MM.1S (cell line): Measurements from ENCODE around the gene PTGIR.

ENCODE experiments used
- DNase-seq: peaks from one replicate; pipeline ENCODE4 v3.0.0-alpha.2; 2015
- H2AFZ ChIP-seq: fragments of 300-600 bp; sonication (generic); 2 replicates; pipeline ENCODE4 v1.6.0; 2016; ENCODE audit warnings: antibody characterized with exemption, low read length
- H3F3A ChIP-seq: fragments of 300-600 bp; sonication (generic); 2 replicates; pipeline ENCODE4 v1.6.1; 2016; ENCODE audit warnings: mild to moderate bottlenecking, antibody characterized with exemption, low read length, moderate library complexity, mixed read lengths; ENCODE audit not compliant: insufficient read depth
- H3K27ac ChIP-seq: fragments of 300-600 bp; sonication (generic); 2 replicates; pipeline ENCODE4 v1.5.1; 2016; ENCODE audit warnings: mild to moderate bottlenecking, low read length
- H3K27me3 ChIP-seq: fragments of 300-600 bp; sonication (generic); replicated peaks from 2 replicates; pipeline ENCODE4 v1.6.0; 2016; ENCODE audit warnings: low read length; ENCODE audit not compliant: insufficient read depth
- H3K36me3 ChIP-seq: fragments of 300-600 bp; sonication (generic); replicated peaks from 2 replicates; pipeline ENCODE4 v1.6.1; 2016; ENCODE audit warnings: mild to moderate bottlenecking, low read length, mixed read lengths; ENCODE audit not compliant: insufficient read depth
- H3K4me1 ChIP-seq: fragments of 300-600 bp; sonication (generic); 2 replicates; pipeline ENCODE4 v1.6.1; 2016; ENCODE audit warnings: low read length, mixed read lengths
- H3K4me2 ChIP-seq: fragments of 300-600 bp; sonication (generic); 2 replicates; pipeline ENCODE4 v1.6.0; 2016; ENCODE audit warnings: low read depth, low read length
- H3K4me3 ChIP-seq: fragments of 300-600 bp; sonication (generic); 2 replicates; pipeline ENCODE4 v1.5.1; 2016; ENCODE audit warnings: low read length, mixed read lengths
- H3K79me2 ChIP-seq: fragments of 300-600 bp; sonication (generic); 2 replicates; pipeline ENCODE4 v1.6.1; 2016; ENCODE audit warnings: mixed run types, low read length, mixed read lengths
- H3K9ac ChIP-seq: fragments of 300-600 bp; sonication (generic); 2 replicates; pipeline ENCODE4 v1.6.1; 2016; ENCODE audit warnings: low read length, mixed read lengths
- H3K9me2 ChIP-seq: fragments of 300-600 bp; sonication (generic); replicated peaks from 2 replicates; pipeline ENCODE4 v1.6.1; 2016; ENCODE audit warnings: mild to moderate bottlenecking, low read length, mixed read lengths; ENCODE audit not compliant: insufficient read depth
- H3K9me3 ChIP-seq: fragments of 300-600 bp; sonication (generic); replicated peaks from 2 replicates; pipeline ENCODE4 v1.6.1; 2016; ENCODE audit warnings: mild to moderate bottlenecking, low read length, mixed read lengths; ENCODE audit not compliant: insufficient read depth
- H4K20me1 ChIP-seq: fragments of 300-600 bp; sonication (generic); 2 replicates; pipeline ENCODE4 v1.6.1; 2016; ENCODE audit warnings: mild to moderate bottlenecking, low read length, moderate library complexity, mixed read lengths; ENCODE audit not compliant: insufficient read depth
- EZH2 ChIP-seq: fragments of 300-600 bp; sonication (generic); optimal IDR thresholded peaks from 2 replicates; pipeline ENCODE3; 2017; ENCODE audit warnings: low read depth, mild to moderate bottlenecking, antibody characterized with exemption, low read length, mixed read lengths
- EZH2phosphoT487 ChIP-seq: fragments of 300-600 bp; sonication (generic); IDR thresholded peaks from 2 replicates; pipeline ENCODE4 v1.6.1; 2018; ENCODE audit warnings: antibody characterized with exemption, low read length
- TF ChIP-seq, protein P1 (sequence below): fragments of 300-600 bp; sonication (generic); IDR thresholded peaks from 2 replicates; pipeline ENCODE4 v1.5.1; 2016; ENCODE audit warnings: antibody characterized with exemption, low read length, mixed read lengths

The PTGIR gene

DNA sequence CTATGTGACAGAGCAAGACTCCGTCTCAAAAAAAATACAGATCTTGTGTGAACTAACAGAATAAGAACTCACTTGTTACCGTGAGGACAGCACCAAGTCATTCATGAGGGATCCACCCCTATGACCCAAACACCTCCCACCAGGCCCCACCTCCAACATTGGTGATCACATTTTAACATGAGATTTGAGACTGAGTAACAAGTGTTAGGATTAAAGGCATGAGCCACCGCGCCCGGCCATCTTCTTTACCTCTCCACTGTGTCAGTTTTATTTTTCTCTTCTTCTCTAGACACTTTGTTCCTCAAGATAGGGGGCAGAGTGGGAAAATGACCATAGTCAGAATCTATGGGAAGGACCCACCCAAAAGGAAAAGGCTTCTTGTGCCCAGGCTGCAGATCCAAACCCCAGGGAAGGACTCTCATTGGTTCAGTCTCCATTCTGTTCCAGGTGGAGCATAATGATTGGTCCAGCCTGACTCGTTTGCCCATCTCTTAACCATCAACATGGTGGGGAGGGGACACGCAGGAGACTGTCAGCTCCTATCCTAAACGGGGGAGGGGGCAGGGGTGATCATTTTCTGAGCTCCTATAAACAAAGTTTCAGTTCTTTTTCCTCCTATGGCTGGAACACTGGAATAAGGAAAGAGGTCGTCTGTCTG is 25.0 kb downstream of the PTGIR start:
- Histone ChIP-seq H3K79me2 (peaks cover 36% of the 10 kb centered on the region), H3K27ac (no peak overlapping the region), H3K9me2 (no peaks in the 10 kb centered on the region)

DNA sequence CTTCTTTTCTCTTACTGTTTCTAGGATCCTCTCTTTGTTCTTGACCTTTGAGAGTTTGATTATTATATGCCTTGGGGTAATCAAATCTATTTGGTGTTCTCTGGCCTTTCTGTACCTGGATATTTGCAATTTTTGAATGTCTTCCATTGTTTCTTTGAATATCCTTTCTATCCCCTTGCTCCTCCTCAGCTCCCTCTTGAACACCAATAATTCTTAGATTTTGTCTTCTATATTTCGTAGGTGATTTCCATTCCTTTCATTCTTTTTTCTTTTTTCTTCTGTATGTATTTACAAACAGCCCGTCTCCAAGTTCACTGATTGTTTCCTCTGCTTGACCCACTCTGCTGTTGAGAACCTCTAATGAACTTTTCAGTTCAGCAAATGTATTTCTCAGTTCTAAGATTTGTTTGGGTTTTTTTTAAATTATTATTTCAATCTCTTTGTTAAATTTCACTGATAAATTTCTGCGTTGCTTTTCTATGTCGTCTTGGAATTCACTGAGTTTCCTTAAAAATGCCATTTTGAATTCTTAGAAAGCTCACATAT is 26.4 kb downstream of the PTGIR start:
- Histone ChIP-seq H3K9me3 (no peaks in the 10 kb centered on the region), H3K4me3 (no peak overlapping the region), H3K9me2 (no peaks in the 10 kb centered on the region), H3F3A (0 out of 2 replicates have a peak, but pooled peaks cover 3% of the 10 kb centered on the region), H4K20me1 (peaks cover 1% of the 10 kb centered on the region; the same call in 1 of the 2 replicates), H3K79me2 (peaks cover 22% of the 10 kb centered on the region), H3K27ac (no peak overlapping the region), H3K4me2 (no peak overlapping the region), H3K36me3 (no peaks in the 10 kb centered on the region), H3K27me3 (no peaks in the 10 kb centered on the region), H3K9ac (no peak overlapping the region), H3K4me1 (peaks cover 11% of the 10 kb centered on the region), H2AFZ (no peak overlapping the region)
- DNase-seq = no peak
- TF ChIP-seq EZH2 (no peak), EZH2phosphoT487 (no peak)
- TF ChIP-seq, protein P1, sequence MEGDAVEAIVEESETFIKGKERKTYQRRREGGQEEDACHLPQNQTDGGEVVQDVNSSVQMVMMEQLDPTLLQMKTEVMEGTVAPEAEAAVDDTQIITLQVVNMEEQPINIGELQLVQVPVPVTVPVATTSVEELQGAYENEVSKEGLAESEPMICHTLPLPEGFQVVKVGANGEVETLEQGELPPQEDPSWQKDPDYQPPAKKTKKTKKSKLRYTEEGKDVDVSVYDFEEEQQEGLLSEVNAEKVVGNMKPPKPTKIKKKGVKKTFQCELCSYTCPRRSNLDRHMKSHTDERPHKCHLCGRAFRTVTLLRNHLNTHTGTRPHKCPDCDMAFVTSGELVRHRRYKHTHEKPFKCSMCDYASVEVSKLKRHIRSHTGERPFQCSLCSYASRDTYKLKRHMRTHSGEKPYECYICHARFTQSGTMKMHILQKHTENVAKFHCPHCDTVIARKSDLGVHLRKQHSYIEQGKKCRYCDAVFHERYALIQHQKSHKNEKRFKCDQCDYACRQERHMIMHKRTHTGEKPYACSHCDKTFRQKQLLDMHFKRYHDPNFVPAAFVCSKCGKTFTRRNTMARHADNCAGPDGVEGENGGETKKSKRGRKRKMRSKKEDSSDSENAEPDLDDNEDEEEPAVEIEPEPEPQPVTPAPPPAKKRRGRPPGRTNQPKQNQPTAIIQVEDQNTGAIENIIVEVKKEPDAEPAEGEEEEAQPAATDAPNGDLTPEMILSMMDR = no peak

More for the DNA sequence above, 25.0 kb downstream of the PTGIR start:
- H3K4me1 ChIP-seq = peaks cover 13% of the 10 kb centered on the region
- DNase-seq = no peak
- TF ChIP-seq, protein P1 = no peak
- TF ChIP-seq EZH2phosphoT487 (no peak), EZH2 (no peak)
- H4K20me1 ChIP-seq = peaks cover 9% of the 10 kb centered on the region; the same call in 1 of the 2 replicates
- H3K9me3 ChIP-seq = no peaks in the 10 kb centered on the region
- H3K4me3 ChIP-seq = peak overlapping the region; percentile 82
- H3K9ac ChIP-seq = peak overlapping the region; percentile 99
- no peaks in the 10 kb centered on the region for H3K36me3 ChIP-seq
- H3K4me2 ChIP-seq = peak overlapping the region; percentile 81
- 0 out of 2 replicates have a peak, but pooled peaks cover 3% of the 10 kb centered on the region for H3F3A ChIP-seq
- H2AFZ ChIP-seq = peak overlapping the region; percentile 94
- no peaks in the 10 kb centered on the region for H3K27me3 ChIP-seq

DNA sequence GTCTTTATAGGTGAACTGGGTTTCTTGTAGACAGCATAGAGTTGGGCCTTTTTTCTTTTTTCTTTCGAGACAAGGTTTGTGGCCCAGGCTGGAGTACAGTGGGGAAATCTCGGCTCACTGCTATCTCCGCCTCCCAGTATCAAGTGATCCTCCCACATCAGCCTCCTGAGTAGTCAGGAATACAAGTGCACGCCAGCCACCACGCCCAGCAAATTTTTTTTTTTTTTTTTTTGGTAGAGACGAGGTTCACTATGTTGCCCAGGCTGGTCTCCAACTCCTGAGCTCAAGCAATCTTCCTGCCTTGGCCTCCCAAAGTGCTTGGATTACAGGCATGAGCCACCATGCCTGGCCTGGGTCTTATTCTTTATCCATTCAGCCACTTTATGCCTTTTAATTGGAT is 28.9 kb downstream of the PTGIR start:
- Histone ChIP-seq H2AFZ (no peak overlapping the region), H3K4me1 (no peaks in the 10 kb centered on the region), H3K9ac (no peak overlapping the region), H3F3A (no peaks in the 10 kb centered on the region), H3K79me2 (no peaks in the 10 kb centered on the region), H3K27ac (no peak overlapping the region), H3K4me3 (no peak overlapping the region), H3K9me2 (no peaks in the 10 kb centered on the region), H3K9me3 (no peaks in the 10 kb centered on the region), H4K20me1 (no peaks in the 10 kb centered on the region), H3K27me3 (no peaks in the 10 kb centered on the region), H3K4me2 (no peak overlapping the region), H3K36me3 (no peaks in the 10 kb centered on the region)
- TF ChIP-seq, protein P1 = no peak
- no peak for TF ChIP-seq EZH2
- TF ChIP-seq EZH2phosphoT487 = no peak
- DNase-seq = no peak
